ENCODE measurements around the gene RANGAP1. TPM values are rescaled to one million over a fixed set of nuclear protein-coding genes. Genes with fewer than 3 reads are reported as not detected.

The RANGAP1 gene
- total and polyA plus RNA-seq, 2 of the 13 experiments (the other 11 are each of a cell fraction or from before 2014, with no cell fraction given) = 51.8 to 83.9 TPM

DNA sequence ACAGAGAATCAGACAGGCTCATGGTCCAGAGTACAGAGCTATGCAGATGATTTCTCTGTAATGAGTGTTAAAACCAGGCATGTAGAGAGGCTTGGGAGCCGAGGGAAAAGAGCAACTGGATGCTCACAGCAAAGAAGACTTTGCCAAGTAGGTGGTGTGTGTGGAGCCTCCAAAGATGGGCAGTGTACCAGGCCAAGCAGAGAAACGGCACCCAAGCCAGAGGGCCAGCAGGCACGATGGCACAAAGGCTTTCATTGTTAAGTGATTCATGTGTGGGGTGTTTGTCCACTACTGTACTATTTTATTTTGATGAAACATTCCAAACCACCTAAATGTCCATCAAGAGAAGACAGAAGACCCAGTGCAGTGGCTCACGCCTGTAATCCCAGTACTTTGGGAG, 11.1 kb downstream of the RANGAP1 start (continued):
- TF ChIP-seq, protein P1, sequence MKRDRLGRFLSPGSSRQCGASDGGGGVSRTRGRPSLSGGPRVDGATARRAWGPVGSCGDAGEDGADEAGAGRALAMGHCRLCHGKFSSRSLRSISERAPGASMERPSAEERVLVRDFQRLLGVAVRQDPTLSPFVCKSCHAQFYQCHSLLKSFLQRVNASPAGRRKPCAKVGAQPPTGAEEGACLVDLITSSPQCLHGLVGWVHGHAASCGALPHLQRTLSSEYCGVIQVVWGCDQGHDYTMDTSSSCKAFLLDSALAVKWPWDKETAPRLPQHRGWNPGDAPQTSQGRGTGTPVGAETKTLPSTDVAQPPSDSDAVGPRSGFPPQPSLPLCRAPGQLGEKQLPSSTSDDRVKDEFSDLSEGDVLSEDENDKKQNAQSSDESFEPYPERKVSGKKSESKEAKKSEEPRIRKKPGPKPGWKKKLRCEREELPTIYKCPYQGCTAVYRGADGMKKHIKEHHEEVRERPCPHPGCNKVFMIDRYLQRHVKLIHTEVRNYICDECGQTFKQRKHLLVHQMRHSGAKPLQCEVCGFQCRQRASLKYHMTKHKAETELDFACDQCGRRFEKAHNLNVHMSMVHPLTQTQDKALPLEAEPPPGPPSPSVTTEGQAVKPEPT (CRISPR knock-in tag; IDR thresholded peaks at IDR 0.05; ENCODE audit: low read depth) = no peak
- TF ChIP-seq, protein P2, sequence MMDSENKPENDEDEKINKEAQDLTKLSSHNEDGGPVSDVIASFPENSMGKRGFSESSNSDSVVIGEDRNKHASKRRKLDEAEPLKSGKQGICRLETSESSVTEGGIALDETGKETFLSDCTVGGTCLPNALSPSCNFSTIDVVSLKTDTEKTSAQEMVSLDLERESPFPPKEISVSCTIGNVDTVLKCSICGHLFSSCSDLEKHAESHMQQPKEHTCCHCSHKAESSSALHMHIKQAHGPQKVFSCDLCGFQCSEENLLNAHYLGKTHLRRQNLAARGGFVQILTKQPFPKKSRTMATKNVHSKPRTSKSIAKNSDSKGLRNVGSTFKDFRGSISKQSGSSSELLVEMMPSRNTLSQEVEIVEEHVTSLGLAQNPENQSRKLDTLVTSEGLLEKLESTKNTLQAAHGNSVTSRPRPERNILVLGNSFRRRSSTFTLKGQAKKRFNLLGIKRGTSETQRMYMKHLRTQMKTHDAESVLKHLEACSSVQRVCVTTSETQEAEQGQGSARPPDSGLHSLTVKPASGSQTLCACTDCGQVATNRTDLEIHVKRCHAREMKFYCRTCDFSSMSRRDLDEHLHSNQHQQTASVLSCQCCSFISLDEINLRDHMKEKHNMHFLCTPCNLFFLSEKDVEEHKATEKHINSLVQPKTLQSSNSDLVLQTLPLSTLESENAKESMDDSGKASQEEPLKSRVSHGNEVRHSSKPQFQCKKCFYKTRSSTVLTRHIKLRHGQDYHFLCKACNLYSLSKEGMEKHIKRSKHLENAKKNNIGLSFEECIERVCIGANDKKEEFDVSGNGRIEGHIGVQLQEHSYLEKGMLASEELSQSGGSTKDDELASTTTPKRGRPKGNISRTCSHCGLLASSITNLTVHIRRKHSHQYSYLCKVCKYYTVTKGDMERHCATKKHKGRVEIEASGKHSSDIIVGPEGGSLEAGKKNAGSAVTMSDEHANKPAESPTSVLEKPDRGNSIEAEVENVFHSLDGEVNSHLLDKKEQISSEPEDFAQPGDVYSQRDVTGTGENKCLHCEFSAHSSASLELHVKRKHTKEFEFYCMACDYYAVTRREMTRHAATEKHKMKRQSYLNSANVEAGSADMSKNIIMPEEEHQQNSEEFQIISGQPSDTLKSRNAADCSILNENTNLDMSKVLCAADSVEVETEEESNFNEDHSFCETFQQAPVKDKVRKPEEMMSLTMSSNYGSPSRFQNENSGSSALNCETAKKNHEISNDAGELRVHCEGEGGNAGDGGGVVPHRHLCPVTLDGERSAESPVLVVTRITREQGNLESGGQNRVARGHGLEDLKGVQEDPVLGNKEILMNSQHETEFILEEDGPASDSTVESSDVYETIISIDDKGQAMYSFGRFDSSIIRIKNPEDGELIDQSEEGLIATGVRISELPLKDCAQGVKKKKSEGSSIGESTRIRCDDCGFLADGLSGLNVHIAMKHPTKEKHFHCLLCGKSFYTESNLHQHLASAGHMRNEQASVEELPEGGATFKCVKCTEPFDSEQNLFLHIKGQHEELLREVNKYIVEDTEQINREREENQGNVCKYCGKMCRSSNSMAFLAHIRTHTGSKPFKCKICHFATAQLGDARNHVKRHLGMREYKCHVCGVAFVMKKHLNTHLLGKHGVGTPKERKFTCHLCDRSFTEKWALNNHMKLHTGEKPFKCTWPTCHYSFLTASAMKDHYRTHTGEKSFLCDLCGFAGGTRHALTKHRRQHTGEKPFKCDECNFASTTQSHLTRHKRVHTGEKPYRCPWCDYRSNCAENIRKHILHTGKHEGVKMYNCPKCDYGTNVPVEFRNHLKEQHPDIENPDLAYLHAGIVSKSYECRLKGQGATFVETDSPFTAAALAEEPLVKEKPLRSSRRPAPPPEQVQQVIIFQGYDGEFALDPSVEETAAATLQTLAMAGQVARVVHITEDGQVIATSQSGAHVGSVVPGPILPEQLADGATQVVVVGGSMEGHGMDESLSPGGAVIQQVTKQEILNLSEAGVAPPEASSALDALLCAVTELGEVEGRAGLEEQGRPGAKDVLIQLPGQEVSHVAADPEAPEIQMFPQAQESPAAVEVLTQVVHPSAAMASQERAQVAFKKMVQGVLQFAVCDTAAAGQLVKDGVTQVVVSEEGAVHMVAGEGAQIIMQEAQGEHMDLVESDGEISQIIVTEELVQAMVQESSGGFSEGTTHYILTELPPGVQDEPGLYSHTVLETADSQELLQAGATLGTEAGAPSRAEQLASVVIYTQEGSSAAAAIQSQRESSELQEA (CRISPR knock-in tag; IDR thresholded peaks at IDR 0.05; ENCODE audit: not compliant biosample characterization) = no peak
- TF ChIP-seq ZNF12 (CRISPR knock-in tag; IDR thresholded peaks at IDR 0.05) = no peak
- TF ChIP-seq CREB1 (IDR thresholded peaks at IDR 0.05) = no peak
- TF ChIP-seq CREB1 (CRISPR knock-in tag; IDR thresholded peaks at IDR 0.05) = no peak
- TF ChIP-seq ZNF441 (CRISPR knock-in tag; IDR thresholded peaks at IDR 0.05; ENCODE audit: borderline replicate concordance) = no peak
- no peak for TF ChIP-seq ZNF816 (CRISPR knock-in tag; IDR thresholded peaks at IDR 0.05; ENCODE audit: borderline replicate concordance)
- TF ChIP-seq, protein P3, sequence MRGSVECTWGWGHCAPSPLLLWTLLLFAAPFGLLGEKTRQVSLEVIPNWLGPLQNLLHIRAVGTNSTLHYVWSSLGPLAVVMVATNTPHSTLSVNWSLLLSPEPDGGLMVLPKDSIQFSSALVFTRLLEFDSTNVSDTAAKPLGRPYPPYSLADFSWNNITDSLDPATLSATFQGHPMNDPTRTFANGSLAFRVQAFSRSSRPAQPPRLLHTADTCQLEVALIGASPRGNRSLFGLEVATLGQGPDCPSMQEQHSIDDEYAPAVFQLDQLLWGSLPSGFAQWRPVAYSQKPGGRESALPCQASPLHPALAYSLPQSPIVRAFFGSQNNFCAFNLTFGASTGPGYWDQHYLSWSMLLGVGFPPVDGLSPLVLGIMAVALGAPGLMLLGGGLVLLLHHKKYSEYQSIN (CRISPR knock-in tag; IDR thresholded peaks at IDR 0.05; ENCODE audit: borderline replicate concordance) = no peak
